NB4 (cell line): Measurements from ENCODE around the gene TMEM229B.

Experiments used
- MYC ChIP-seq: IDR thresholded peaks from 2 replicates; pipeline ENCODE4 v1.6.1; 2011; ENCODE audit warnings: low read depth, low read length
- POLR2A ChIP-seq: IDR thresholded peaks from 2 replicates; pipeline ENCODE4 v1.6.1; 2011; ENCODE audit warnings: mild to moderate bottlenecking; ENCODE audit not compliant: insufficient read length; ENCODE audit errors: extremely low read depth
- TF ChIP-seq, protein P1 (sequence below): IDR thresholded peaks from one replicate; pipeline ENCODE4 v1.5.1; 2012; ENCODE audit warnings: low read depth, low read length
- TF ChIP-seq, protein P2 (sequence below): IDR thresholded peaks from 2 replicates; pipeline ENCODE4 v1.6.1; 2011; ENCODE audit warnings: low read depth, low read length

DNA sequence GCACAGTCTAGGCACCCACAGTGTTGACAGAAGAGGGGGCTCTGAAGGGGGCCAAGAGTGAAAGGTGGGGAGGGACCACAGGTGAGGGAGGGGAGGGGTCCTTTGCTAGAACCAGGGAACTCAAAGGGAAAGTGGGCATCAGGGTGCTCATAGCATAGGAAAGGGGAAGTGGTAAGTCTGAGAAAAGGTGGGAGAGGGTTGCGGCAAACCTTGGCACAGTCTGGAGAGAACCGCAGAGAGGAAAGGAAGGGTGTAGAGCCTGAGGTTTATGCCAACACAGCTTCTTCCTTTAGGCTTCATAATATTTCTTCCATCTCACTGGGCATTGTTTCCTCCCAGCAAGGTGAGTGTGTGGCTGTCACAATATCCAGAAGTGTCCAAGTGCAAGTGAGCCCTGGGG is 65.1 kb downstream of the TMEM229B start:
- TF ChIP-seq, protein P1, sequence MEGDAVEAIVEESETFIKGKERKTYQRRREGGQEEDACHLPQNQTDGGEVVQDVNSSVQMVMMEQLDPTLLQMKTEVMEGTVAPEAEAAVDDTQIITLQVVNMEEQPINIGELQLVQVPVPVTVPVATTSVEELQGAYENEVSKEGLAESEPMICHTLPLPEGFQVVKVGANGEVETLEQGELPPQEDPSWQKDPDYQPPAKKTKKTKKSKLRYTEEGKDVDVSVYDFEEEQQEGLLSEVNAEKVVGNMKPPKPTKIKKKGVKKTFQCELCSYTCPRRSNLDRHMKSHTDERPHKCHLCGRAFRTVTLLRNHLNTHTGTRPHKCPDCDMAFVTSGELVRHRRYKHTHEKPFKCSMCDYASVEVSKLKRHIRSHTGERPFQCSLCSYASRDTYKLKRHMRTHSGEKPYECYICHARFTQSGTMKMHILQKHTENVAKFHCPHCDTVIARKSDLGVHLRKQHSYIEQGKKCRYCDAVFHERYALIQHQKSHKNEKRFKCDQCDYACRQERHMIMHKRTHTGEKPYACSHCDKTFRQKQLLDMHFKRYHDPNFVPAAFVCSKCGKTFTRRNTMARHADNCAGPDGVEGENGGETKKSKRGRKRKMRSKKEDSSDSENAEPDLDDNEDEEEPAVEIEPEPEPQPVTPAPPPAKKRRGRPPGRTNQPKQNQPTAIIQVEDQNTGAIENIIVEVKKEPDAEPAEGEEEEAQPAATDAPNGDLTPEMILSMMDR: no peak
- TF ChIP-seq POLR2A: no peak
- TF ChIP-seq, protein P2, sequence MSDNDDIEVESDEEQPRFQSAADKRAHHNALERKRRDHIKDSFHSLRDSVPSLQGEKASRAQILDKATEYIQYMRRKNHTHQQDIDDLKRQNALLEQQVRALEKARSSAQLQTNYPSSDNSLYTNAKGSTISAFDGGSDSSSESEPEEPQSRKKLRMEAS: no peak
- TF ChIP-seq MYC: no peak
